Upper lobe of left lung (tissue), 6 donors: ENCODE measurements around the gene AP5S1. TPM values are rescaled to one million over a fixed set of nuclear protein-coding genes. Genes with fewer than 3 reads are reported as not detected.

Experiments
- ATAC-seq, 2 donors: fragments of 200-7000 bp; cut with Tn5 transposase; one replicate each; pipeline ENCODE4 v1.9.1; 2022; ENCODE audit warnings: mild to moderate bottlenecking in 2 of 2, moderate library complexity in 2 of 2; ENCODE audit not compliant: low FRiP score in 2 of 2
- DNase-seq, 2 donors: peaks; one replicate each; pipeline ENCODE4 v3.0.0-alpha.2; 2019 to 2020
- H3K27ac ChIP-seq, 4 donors: fragments of 200-600 bp; sonication (generic); one replicate each; pipeline ENCODE4 v1.5.1; 2016 to 2019
- H3K27me3 ChIP-seq, 4 donors: fragments of 200-600 bp; sonication (generic); one replicate each; pipeline ENCODE4 v1.5.1; 2017 to 2019
- H3K36me3 ChIP-seq, 4 donors: fragments of 200-600 bp; sonication (generic); one replicate each; pipeline ENCODE4 v1.5.1; 2016 to 2019
- H3K4me1 ChIP-seq, 4 donors: fragments of 200-600 bp; sonication (generic); one replicate each; pipeline ENCODE4 v1.5.1; 2018 to 2019
- H3K4me3 ChIP-seq, 4 donors: fragments of 200-600 bp; sonication (generic); one replicate each; pipeline ENCODE4 v1.5.1; 2017 to 2019; ENCODE audit warnings: mild to moderate bottlenecking in 2 of 4, moderate library complexity in 1 of 4
- H3K9me3 ChIP-seq, 4 donors: fragments of 200-600 bp; sonication (generic); one replicate each; pipeline ENCODE4 v1.5.1; 2018 to 2019
- CTCF ChIP-seq, 6 experiments: fragments of 450-650 bp in 4 of 6; fragments of 200-600 bp in 2 of 6; sonication (generic) in 2 of 6; IDR thresholded peaks; one replicate each; pipeline ENCODE4 v1.5.1; 2016 to 2019; ENCODE audit warnings: antibody characterized with exemption in 6 of 6
- EP300 ChIP-seq, 4 donors: sonication (generic); formaldehyde crosslinking; IDR thresholded peaks; one replicate each; pipeline ENCODE4 v1.5.1; 2017; ENCODE audit warnings: antibody characterized with exemption in 4 of 4, control low read depth in 2 of 4
- POLR2A ChIP-seq, 4 donors: fragments of 450-650 bp; IDR thresholded peaks; one replicate each; pipeline ENCODE4 v1.5.1; 2016 to 2017; ENCODE audit warnings: antibody characterized with exemption in 4 of 4, mild to moderate bottlenecking in 2 of 4
- POLR2AphosphoS5 ChIP-seq, 2 donors: sonication (generic); formaldehyde crosslinking; IDR thresholded peaks; one replicate each; pipeline ENCODE4 v1.5.1; 2017; ENCODE audit warnings: antibody characterized with exemption in 2 of 2
- WGBS, 2 donors: methylation state at CpG; one replicate each; pipeline ENCODE4 v1.1.5; 2017 to 2018; 5-methylcytosine and 5-hydroxymethylcytosine counted together
- total RNA-seq, 6 donors: library from RNA; depleted of rRNA in 4 of 6; stranded (reverse); fragments of >200 nt in 4 of 6; gene quantifications; one replicate each; pipeline versions ENCODE4 v1.1.0 to v1.2.1, GENCODE V29; 2016 to 2021
- donor health status: DM: no; HTN: no; CAD: no; lungs with moderate emphysema.
- donor health status: DM: no; HTN: yes; CAD: no; lungs with severe emphysema.

Gene AP5S1
- total RNA-seq, 6 donors from 2014 or later: 9.4 to 20.8 (median 14.7) TPM

- H3K27ac ChIP-seq: no peak overlapping the region
- ATAC-seq: no peak
- no peak for DNase-seq
These were observed 34.1 kb downstream of the AP5S1 start for GRCh38 chr20:3854462-3854871.

GRCh38 chr20:3857405-3857804 is 37.1 kb downstream of the AP5S1 start:
- no peak for TF ChIP-seq EP300 (IDR thresholded peaks at IDR 0.05)
- no peak for TF ChIP-seq POLR2A (IDR thresholded peaks at IDR 0.05)
- no peak for TF ChIP-seq POLR2AphosphoS5 (IDR thresholded peaks at IDR 0.05)
- no peak for TF ChIP-seq CTCF (IDR thresholded peaks at IDR 0.05)
- WGBS, 2 donors: 83 to 91% methylated on average over 10 to 14 of the region's 14 CpGs
- Histone ChIP-seq H3K4me1 (peaks cover 0 to 9% (median 5%) of the 10 kb centered on the region in 4 donors), H3K9me3 (no peaks in the 10 kb centered on the region), H3K4me3 (no peak overlapping the region), H3K36me3 (peaks cover 23 to 78% (median 64%) of the 10 kb centered on the region in 4 donors), H3K27ac (no peak overlapping the region), H3K27me3 (no peaks in the 10 kb centered on the region)
- DNase-seq (peak in 1 of 2 donors; percentile 52), ATAC-seq (no peak)

More at GRCh38 chr20:3854462-3854871, 34.1 kb downstream of the AP5S1 start:
- 68 to 85% methylated on average over 4 of the region's 4 CpGs for WGBS, 2 donors
- no peaks in the 10 kb centered on the region for H3K9me3 ChIP-seq
- TF ChIP-seq POLR2A (IDR thresholded peaks at IDR 0.05) (no peak), EP300 (IDR thresholded peaks at IDR 0.05) (no peak), CTCF (IDR thresholded peaks at IDR 0.05) (no peak), POLR2AphosphoS5 (IDR thresholded peaks at IDR 0.05) (no peak)
- no peaks in the 10 kb centered on the region for H3K27me3 ChIP-seq
- H3K4me1 ChIP-seq: peaks cover 0 to 9% (median 5%) of the 10 kb centered on the region in 4 donors
- peaks cover 10 to 49% (median 38%) of the 10 kb centered on the region in 4 donors for H3K36me3 ChIP-seq
- no peak overlapping the region for H3K4me3 ChIP-seq

DNA sequence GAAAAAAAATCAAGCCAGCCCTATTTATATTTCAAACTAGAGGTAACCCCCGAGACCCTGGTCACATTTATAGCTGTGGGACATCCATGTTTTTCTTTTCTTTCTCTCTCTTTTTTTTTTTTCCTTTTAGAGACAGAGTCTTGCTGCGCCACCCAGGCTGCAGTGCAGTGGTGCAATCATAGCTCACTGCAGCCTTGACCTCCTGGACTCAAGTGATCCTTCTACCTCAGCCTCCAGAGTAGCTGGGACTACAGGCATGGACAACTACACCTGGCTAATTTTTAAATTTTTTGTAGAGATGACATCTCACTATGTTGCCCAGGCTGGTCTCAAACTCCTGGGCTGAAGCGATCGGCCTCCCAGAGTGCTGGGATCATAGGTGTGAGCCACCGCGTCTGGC is 38.3 kb downstream of the AP5S1 start:
- peaks cover 36 to 91% (median 76%) of the 10 kb centered on the region in 4 donors for H3K36me3 ChIP-seq
- no peaks in the 10 kb centered on the region for H3K9me3 ChIP-seq
- H3K4me1 ChIP-seq: peaks cover 0 to 9% (median 5%) of the 10 kb centered on the region in 4 donors
- WGBS, 2 donors: 92 to 97% methylated on average over 6 of the region's 6 CpGs
- TF ChIP-seq POLR2A (IDR thresholded peaks at IDR 0.05): no peak
- TF ChIP-seq CTCF (IDR thresholded peaks at IDR 0.05): no peak
- no peak for TF ChIP-seq POLR2AphosphoS5 (IDR thresholded peaks at IDR 0.05)
- TF ChIP-seq EP300 (IDR thresholded peaks at IDR 0.05): no peak
- H3K27me3 ChIP-seq: no peaks in the 10 kb centered on the region
- DNase-seq: no peak
- H3K27ac ChIP-seq: no peak overlapping the region
- H3K4me3 ChIP-seq: no peak overlapping the region
- no peak for ATAC-seq

DNA sequence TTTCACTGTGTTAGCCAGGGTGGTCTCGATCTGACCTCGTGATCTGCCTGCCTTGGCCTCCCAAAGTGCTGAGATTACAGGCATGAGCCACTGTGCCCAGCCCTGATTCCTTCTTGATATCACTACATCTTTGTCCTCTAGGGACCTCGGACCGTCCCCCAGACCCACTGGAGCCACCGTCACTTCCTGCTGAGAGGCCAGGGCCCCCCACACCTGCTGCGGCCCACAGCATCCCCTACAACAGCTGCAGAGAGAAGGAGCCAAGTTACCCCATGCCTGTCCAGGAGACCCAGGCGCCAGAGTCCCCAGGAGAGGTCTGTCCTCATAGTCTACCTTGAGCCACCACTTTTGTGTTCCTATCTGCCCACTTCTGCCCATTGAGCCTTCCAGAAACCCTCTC is 40.8 kb downstream of the AP5S1 start:
- ATAC-seq: no peak
- Histone ChIP-seq H3K36me3 (peaks cover 61 to 100% (median 95%) of the 10 kb centered on the region in 4 donors), H3K4me3 (no peak overlapping the region), H3K9me3 (no peaks in the 10 kb centered on the region), H3K27me3 (no peaks in the 10 kb centered on the region), H3K27ac (no peak overlapping the region), H3K4me1 (peaks cover 0 to 7% (median 0%) of the 10 kb centered on the region in 4 donors)
- DNase-seq: no peak
- no peak for TF ChIP-seq POLR2AphosphoS5 (IDR thresholded peaks at IDR 0.05)
- TF ChIP-seq EP300 (IDR thresholded peaks at IDR 0.05): no peak
- no peak for TF ChIP-seq POLR2A (IDR thresholded peaks at IDR 0.05)
- no peak for TF ChIP-seq CTCF (IDR thresholded peaks at IDR 0.05)
- WGBS, 2 donors: 96 to 97% methylated on average over 7 of the region's 7 CpGs

DNA sequence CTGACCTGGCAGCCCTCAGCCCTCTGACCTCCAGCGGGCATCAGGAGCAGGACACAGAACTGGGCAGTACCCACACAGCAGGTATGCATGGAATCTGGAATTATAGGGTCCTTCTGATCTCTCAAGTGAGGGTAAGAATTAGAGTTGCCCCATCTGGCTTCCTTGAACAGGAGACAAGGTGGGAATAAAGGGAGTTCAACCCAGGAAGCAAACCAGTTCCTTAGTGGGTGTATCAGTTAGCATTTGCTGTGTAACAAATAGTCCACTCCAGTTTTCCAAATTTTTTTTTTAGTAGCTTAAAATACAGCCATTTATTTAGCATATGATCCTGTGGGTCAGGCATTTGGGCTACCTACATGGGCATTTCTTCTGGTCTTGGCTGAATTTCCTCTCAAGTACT is 42.0 kb downstream of the AP5S1 start:
- DNase-seq (no peak), ATAC-seq (no peak)
- Histone ChIP-seq H3K4me3 (no peak overlapping the region), H3K27me3 (no peaks in the 10 kb centered on the region), H3K36me3 (peaks cover 62 to 100% (median 95%) of the 10 kb centered on the region in 4 donors), H3K9me3 (no peaks in the 10 kb centered on the region), H3K27ac (no peak overlapping the region), H3K4me1 (peaks cover 0 to 5% (median 0%) of the 10 kb centered on the region in 4 donors)
- WGBS, 2 donors: 88% methylated on average over 1 of the region's 1 CpG; no CpG with 5 or more reads in 1 of the 2 donors
- no peak for TF ChIP-seq CTCF (IDR thresholded peaks at IDR 0.05)
- TF ChIP-seq POLR2A (IDR thresholded peaks at IDR 0.05): no peak
- TF ChIP-seq POLR2AphosphoS5 (IDR thresholded peaks at IDR 0.05): no peak
- no peak for TF ChIP-seq EP300 (IDR thresholded peaks at IDR 0.05)
